Hematopoietic multipotent progenitor cell (in vitro differentiated cells): Measurements from ENCODE around the gene AKR1B15. TPM values are rescaled to one million over a fixed set of nuclear protein-coding genes. Genes with fewer than 3 reads are reported as not detected.
A peak's percentile ranks its signal among the peaks of the same experiment; 100 is the strongest.
"Not testable (repeated sequence)": the region's sequence is repeated elsewhere in the genome, so short reads cannot be mapped to it uniquely, and the experiment has no call there.

Source experiments
- DNase-seq, 3 donors: peaks; one replicate each; pipeline ENCODE4 v3.0.0-alpha.2; 2011 to 2015; ENCODE audit warnings: low read depth in 2 of 3, low spot score in 2 of 3
- total RNA-seq: library from RNA; depleted of rRNA; stranded (reverse); fragments of >200 nt; gene quantifications from one replicate; pipeline ENCODE4 v1.2.3, GENCODE V29; 2012

AKR1B15 gene
- not detected for total RNA-seq

DNA sequence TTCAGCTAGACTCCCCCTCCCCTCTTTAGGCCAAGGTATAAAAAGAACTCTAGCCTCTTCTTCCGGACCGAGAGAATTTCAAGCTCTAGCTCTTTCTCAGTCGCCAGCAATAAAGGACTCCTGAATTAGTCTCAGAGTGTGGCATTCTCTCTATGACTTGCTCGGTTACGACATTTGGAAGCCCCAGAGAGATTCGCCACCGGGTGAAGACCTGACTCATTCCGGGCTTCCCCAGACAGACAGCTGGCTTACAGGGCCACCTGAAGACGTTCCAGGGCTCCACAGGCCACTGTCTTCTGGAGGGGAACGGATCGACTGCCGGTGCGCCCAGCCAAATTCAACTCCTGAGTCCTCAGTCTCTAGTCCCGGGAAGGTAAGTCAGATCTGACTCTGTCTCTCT is at the start of gene AKR1B15:
TSS of gene AKR1B15 (plus strand) at position 234 of the 400 bp plus-strand sequence. CDS start 15,510 bp downstream, outside the sequence.
- DNase-seq, result no peak

DNA sequence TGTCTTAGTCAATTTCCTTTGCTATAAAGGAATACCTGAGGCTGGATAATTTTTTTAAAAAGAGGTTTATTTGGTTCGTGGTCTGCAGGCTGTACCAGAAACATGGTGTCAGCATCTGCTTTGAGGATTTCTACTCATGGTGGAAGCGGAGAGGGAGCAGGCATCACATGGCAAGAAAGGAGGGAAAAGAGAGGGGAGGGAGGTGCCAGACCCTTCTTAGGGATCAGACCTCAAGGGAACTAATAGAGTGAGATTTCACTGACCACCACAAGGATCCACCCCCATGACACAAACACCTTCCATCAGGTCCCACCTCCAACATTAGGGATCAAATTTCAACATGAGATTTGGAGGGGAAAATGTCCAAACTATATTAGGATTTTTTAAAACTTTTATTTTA is 48.5 kb upstream of the AKR1B15 start:
- no peak for DNase-seq

DNA sequence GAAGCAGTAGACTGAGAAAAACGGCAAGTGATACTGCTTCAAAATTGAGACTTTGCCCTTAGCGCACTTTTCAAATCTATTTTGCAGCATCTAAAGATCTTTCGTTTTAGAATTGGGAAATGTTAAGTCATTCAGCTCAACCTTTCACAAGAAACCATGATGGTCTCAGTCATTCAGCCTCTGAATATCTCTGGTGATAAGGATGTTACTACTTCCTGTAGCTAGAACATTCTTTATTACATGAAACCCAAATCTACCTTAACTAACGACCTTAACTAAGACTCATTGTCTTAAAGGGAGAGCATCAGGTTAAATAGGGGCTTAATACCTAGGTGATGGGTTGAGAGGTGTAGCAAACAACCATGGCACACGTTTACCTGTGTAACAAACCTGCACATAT is 47.9 kb upstream of the AKR1B15 start:
- DNase-seq, result no peak

DNA sequence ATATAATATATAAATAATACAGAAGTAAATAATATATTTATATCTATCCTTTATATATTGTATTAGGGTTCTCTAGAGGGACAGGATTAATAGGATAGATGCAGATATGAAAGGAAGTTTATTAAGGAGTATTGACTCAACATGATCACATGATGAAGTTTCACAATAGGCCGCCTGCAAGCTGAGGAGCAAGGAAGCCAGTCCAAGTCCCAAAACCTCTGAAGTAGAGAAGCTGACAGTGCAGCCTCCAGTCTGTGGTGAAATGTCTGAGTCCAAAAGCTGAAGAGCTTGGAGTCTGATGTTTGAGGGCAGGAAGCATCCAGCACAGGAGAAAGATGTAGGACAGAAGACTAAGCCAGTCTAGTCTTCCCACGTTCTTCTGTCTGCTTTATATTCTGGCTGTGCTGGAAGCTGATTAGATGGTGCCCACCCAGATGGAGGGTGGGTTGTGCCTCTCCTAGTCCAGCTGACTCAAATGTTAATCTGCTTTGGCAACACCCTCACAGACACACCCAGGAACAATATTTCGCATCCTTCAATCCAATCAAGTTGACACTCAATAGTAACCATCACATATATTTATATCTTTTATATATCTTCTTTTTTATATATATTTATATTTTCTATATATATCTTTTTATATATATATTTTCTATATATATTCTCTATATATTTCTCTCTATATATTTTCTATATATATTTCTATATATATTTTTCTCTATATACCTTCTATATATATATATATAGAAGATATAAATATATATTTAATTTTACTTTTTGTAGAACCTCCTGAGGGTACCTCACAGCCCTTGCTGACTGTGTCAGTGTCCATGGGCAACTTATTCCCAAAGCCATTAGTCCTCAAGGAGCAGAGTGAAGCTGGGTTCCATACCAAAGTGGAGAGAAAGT is 46.2 kb upstream of the AKR1B15 start:
- DNase-seq, result no peak

DNA sequence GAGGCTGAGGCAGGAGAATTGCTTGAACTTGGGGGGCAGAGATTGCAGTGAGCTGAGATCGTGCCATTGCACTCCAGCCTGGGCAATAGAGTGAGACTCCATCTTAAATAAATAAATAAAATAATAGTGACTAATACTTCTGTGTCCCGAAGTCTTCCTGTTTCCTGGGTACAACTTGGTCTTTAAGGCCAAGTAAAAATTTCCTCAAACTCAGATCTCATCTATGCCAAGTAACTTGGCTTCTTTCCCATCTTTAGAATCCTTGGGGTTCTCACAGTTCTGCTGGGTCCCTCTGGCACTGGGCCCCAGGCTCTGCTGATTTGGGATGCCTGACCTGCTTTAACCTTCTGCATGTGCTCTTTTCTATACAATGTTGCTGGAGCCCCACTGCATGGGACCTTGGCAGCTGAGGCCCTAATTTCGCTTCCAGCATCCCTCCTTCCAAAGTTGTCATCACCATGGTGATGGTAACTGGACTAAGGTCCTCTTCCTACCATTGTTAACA is 44.2 kb upstream of the AKR1B15 start:
- DNase-seq, result no peak

DNA sequence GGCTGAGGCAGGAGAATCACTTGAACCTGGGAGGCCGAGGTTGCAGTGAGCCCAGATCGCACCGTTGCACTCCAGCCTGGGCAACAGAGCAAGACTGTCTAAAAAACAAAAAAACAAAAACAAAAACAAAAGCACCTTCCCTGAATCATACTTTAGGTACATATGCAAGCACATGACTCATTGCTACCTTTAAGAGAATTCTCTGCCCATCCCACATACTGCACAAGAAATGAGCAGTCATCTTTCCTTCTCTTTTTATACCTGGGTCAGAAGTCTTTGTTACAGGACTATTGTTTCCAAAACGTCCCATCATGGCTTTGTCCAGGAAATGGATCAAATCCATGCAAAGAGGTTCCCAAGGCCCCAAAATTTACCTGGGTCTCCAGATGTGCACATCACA is 43.1 kb upstream of the AKR1B15 start:
- DNase-seq, result no peak

DNA sequence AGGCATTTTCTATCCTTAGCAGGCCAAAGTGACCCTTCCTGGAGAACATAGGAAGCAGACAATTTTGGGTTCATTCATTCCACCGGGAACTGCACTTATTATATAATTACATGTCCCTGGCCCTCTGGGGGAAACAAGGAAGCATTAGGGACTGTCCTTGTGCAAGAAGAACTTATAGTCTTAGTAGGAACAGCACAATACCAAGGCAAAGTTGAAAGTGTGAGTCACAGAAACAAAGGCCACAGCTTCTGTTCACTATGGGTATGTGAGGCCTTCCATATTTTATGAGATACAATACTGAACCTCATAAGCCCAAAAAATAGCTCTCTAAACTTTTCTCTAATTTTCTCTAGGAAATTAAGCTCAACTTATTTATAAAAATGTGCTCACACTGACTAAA is 39.9 kb upstream of the AKR1B15 start:
- DNase-seq, result no peak

DNA sequence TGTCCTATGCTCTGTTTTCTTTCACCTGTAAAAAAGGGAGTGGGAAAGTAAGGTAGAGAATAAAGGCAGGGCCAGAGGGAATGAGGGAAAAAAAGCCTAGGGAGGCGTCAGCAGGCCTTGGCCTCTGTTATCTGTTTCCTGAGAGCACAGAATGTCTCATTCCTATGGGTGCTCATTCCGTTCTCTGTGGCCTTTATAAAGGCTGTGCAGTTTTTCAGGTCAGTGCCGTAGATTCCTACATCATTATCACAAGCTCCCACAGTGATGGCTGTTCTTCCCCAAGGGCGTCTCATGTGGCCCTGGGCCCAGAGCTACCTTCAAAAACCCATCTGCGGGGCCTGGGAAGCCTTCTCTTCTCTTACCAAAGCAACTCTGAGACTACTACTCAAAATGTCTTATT is 38.3 kb upstream of the AKR1B15 start:
- no peak for DNase-seq

DNA sequence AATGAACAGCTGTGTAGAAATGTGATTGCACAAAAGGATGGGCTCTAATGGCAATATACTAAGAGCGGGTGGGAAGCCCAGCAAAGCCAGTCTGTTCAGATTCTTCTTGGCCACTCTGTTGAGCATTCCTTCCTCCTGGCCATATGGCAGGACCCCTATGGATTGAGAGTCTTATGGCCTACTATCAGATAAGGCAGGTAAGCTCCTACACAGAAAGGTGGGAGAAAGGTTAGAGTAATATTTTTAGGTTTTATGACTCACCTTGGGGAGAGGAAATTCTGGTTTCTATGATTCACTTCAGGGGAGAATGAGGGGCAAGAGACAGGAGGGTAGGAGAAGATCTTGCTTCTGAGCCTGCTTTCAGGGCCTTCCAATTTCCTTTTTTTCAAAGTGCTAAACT is 36.6 kb upstream of the AKR1B15 start:
- DNase-seq, result no peak

DNA sequence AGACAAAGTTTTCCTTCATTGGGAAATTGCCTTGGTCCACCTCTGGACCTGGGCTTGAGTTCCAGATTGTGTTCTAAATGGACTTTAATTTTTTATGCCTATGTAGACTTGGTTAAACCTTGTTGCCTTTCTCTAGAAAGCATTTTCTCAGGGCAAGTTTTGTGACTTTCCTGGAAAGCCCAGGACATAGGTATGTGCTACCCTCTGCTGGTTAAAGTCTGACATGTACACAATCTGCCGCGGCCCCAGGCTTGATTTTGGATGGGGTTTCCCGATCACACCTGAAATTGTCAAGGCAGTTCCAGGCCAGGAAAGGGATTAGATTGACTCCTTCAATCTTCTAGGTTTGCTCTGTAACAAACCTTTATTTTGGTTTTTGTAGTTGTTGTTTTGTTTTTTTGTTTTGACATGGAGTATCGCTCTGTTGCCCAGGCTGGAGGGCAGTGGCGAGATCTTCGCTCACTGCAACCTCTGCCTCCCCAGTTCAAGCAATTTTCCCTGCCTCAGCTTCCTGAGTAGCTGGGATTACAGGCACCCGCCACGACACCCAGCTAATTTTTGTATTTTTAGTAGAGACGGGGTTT is 35.6 kb upstream of the AKR1B15 start:
- DNase-seq, result peak in 2 of 3 donors; percentile 37 to 70

DNA sequence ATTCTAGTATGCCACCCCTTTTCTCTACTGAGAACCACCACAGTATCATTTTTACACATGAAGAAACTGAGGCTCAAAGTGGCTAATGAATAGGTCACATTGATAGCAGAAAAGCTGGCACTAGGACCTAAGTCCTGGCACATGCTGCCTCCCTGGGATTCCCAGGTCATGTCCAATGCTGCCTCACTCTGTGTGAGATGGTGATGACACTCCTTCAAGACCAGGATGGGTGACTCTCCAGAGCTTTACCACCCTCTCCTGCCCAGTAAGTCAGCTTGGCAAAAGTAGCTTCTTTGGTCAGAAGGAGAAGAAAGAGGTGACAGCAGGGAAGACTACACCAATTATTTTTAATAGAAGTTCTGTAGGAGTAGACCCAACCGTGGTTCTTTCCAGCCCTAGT is 34.8 kb upstream of the AKR1B15 start:
- DNase-seq, result no peak

DNA sequence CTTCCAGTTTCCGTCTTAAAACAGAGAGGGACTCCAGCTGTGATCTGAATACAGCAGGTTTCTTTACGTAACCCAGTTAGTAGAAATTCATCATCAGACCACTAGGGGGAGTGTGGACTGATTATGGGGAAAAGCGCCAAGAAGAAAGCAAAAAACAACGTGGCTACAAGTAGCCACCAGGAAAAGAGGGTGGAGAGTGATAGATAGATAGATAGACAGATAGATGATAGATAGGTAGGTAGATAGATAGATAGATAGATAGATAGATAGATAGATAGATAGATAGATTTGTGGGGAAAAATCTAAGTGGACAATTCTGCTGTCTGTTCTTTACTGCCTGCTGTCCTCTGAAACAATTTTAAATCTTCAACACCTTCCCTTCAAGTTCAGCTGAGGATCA is 34.2 kb upstream of the AKR1B15 start:
- peak; percentile 34 to 82 (median 55) for DNase-seq

DNA sequence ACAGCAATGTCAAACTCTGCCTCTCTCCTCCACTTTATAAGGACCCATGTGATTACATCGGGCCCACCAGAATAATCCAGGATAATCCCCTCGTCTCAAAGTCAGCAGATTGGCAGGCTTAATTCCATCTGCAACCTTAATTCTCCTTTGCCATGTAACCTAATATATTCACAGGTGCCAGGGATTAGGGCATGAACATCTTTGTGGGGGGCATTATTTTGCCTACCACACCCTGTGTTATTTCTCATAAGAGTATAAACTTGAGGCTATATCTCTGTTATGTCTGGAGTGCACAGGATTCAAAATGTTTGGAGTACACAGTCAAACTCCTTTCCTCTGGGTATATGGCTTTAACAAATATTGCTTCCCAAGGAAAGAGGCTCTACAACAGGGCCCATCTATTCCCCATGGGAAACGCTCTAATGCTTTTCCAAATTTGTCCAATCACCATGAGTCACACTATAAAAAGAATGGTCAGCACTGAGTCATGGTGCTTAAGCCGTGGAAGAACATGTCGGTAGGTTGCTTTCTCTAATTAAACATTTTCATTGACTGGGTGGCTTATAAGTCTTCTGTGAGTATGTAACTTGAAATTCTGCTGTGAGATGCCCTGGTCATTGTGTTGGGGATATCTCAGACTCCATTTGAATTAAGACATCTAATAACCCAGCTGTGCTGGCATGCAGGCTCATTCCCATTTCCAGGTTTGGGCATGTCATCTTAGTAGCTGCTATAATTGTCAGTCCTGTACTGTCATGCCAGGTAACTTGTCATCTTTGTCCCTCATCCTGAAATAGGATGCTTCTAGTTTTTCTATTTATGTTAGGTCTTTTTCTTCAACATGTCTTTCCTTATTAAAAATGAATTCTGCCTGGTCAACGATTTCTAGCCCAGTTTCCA is 33.1 kb upstream of the AKR1B15 start:
- no peak for DNase-seq

DNA sequence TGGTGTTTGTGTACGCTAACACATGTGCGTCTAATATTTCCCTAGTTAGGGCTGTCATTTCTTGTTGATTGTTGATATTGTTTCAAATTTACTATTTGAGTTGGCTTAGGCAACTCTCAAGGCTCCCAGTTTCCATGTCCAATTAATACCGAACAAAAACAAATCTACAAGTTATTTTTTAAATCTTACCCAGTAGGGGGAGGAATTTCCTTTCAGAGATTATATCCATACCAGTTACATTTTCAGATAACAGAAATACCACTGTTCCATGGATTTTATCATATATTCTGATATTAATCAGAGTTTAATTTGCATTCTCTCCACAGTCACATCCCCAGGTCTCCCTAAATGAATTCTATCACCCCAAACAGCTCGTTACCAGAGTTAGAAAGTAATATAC is 28.8 kb upstream of the AKR1B15 start:
- DNase-seq, result no peak

DNA sequence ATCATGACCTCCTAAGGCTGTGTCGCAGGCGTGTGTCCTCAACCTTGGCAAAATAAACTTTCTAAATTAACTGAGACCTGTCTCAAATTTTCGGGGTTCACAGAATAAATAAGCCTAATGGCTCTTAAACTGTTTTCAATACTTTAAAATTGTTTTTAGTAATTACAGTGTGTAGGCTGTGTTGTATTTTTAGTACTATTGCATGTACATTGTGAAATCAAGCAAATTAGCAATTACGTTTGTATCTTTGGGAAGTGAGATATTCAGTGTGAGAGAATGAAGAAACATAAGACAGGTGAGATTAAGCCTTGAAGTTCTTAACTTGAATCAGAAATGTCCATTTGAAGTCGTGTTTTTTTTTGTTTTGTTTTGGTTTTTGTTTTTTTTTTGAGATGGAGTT is 26.3 kb upstream of the AKR1B15 start:
- no peak for DNase-seq

DNA sequence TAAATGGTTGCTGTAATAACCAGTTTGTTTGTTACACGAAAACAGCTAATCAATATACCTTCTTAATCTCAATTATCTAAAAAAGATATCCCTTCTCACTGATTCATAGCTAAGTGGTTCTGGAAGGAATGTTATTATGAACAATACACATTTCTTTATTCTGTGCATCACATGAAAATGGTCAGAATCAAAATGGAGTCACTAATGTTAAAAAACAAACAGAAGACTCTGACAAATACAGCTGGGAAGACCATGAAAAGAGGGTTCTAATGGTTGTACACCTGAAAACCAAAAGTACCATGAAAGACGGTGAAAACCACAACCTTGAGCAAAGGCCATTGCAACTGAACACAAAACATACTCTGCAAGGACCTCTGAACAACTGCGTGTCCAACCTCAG is 23.5 kb upstream of the AKR1B15 start:
- not testable (repeated sequence) for DNase-seq

DNA sequence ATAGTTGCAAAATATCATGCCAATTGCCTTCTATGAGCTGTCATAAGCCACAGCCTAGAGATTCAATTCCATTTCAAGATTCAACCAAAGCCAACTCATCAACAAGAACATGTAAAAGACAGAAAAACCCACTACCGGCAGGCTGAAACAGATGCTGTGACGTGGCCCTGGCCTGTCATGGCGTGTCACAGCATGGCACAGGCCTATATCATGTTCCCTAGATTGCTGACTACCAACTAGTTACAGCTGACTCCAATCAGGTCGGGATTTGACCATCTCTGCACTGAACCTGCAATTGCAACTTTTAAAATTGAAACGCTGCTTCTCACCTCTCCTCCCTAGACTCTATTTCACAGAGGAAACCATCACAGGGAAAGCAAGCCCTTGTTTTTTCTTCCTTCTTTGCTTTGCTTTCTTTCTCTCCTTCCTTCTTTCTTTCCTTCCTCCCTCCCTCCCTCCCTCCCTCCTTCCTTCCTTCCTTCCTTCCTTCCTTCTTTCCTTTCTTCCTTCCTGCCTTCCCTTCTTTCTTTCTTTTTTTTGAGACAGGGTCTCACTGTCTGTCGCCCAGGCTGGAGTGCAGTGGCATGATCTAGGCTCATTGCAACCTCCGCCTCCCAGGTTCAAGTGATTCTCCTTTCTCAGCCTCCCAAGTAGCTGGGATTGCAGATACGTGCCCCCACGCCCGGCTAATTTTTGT is 22.2 kb upstream of the AKR1B15 start:
- DNase-seq, result not testable (repeated sequence)

DNA sequence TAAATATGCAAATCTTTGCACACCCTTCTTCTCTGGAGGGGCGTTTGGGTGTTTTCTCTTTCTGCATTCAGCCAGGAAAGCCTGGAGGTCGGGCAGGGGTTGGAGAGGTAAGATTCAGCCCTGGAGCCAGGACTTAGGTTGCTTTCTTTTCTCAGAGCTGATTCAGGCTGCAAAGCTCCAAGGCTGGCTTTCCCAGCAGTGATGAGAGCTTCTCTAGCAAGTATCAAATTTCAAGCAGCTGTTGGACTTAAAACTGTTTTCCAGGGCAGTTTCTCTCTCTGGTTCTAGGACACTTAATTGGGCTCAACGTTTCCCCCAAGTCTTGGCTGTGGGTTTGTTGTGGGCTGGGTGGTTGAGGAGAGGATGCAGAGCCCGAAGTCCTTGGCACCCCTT is 20.9 kb upstream of the AKR1B15 start:
- no peak for DNase-seq

DNA sequence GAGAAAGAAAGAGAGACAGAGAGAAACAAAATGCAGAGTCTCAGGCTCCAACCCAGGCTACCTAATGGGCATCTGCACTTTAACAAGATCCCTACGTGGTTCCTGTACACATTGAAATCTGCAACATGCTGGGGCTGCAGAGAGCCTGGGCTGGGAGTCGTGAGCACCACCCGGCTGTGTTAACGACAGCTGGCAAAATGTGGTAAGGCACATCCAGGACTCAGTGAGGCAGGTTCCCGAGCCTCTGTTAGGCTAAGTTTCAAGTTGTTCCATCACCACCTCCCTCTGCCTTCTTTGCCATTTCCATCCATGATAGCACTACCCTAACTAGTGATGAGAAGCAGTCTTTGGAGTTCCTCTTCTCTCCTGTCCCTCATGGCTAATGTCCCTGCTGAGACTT is 20.2 kb upstream of the AKR1B15 start:
- no peak for DNase-seq

DNA sequence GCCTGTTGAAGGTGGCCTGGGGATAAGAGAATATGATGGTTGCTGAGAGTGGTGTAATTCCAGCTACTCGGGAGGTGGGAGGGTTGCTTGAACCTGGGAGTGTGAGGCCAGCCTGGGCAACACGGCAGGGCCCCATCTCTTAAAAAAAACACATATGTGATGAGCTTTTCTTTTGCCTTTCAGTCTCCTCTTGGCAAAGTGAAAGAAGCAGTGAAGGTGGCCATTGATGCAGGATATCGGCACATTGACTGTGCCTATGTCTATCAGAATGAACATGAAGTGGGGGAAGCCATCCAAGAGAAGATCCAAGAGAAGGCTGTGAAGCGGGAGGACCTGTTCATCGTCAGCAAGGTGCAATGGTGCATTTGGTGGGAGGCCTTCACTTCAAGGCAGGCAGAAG is 18.4 kb upstream of the AKR1B15 start:
- no peak for DNase-seq
